NCI-H1092 treated with DMSO at 0.1 percent for 48 hours (cell line): ENCODE measurements around the gene NGDN.

Source experiments
- DNase-seq: peaks from one replicate; lab custom pipeline; 2025; lab: John Stamatoyannopoulos, UW

NGDN gene

GRCh38 chr14:23521785-23522640 is 52.5 kb downstream of the NGDN start:
- DNase-seq: no peak

- no peak for DNase-seq
These were observed 53.2 kb downstream of the NGDN start for GRCh38 chr14:23522643-23523198.

- no peak for DNase-seq
These were observed 53.9 kb downstream of the NGDN start for GRCh38 chr14:23523229-23524016.

- DNase-seq: no peak
These were observed 55.5 kb downstream of the NGDN start for GRCh38 chr14:23524954-23525353.

GRCh38 chr14:23525611-23526010 is 56.1 kb downstream of the NGDN start:
- DNase-seq: no peak
